22Rv1 (cell line): ENCODE results near the gene ABHD16A.

Source experiments
- H3K27ac ChIP-seq: fragments of 450-650 bp; 2 replicates; pipeline ENCODE4 v1.5.1; 2017
- CTCF ChIP-seq: fragments of 450-650 bp; IDR thresholded peaks from 2 replicates; pipeline ENCODE4 v1.5.1; 2017; ENCODE audit warnings: mild to moderate bottlenecking
- ZFX ChIP-seq: fragments of 450-650 bp; IDR thresholded peaks from 2 replicates; pipeline ENCODE4 v1.6.1; 2017; ENCODE audit warnings: antibody characterized with exemption, borderline replicate concordance

ABHD16A gene

DNA sequence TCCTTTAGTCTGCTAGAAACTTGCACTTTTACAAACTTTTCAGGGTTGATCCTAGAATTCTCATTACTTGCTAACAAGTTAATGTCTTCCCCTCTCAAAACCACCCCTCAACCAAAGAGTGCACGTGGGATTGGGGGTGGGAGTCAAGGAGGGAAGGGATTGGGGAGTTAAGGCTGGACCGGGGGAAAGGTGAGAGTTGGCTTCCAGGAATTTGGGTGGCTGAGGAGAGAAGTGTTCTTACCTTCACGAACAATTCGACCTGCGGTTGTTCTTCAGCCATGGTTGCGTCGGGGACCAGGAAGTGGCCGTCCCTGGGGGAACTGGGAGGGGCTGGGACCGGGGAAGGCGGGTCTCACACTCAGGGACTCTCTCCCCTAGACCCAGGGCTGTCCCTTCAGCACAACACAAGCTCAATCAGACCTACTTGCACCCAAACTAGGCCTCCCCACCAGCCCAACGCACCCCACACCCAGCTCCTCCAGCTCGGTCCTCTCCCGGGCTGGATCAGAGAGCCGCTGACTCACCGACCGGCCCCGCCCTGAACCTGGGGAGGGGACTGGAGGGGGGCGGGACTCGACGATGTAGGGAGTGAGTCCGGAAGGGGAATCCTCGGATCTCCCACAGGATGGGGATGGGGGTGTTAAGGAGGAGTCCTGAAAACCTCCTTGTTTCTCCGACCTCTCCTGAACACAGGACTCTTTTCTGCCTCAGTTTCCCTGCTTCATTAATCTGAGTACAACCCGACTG is 33.1 kb upstream of the ABHD16A start, which contains the start of gene CLIC1:
TSS of gene CLIC1 (minus strand) at position 510 of the 747 bp plus-strand sequence. CDS start at position 280, 230 bp downstream.
- peak within 1 kb of the TSS; percentile 99 for H3K27ac ChIP-seq
- TF ChIP-seq ZFX (no peak), CTCF (no peak)

DNA sequence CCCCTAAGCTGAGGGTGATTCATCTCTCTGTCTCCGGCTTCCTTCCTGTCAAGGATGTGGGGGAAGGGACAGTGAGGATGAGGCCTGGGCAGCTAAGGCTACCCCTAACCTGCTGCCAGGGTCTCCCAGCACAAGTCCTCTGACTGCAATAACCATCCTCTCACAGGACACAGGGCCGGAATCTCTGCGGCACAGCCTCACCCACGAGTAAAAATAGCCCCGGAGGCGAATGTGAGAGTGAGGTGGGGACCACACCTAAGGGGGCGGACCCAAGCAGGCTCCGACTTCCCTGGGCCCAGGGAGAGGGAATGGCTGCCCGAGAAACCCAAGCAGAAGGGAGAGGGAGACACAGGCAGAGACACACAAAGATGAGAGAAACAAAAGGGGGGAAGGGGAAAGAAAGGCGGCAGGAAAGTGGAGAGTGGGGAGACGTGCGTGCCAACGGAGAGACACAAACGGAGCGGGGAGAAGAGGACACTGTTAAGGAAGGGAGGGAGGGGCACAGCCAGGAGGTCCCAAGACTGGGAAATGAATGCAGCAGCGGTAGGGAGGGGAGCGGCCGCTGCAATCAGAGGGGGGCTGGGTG is 31.8 kb upstream of the ABHD16A start:
- H3K27ac ChIP-seq: peak overlapping the region; percentile 99
- TF ChIP-seq ZFX (no peak), CTCF (no peak)

DNA sequence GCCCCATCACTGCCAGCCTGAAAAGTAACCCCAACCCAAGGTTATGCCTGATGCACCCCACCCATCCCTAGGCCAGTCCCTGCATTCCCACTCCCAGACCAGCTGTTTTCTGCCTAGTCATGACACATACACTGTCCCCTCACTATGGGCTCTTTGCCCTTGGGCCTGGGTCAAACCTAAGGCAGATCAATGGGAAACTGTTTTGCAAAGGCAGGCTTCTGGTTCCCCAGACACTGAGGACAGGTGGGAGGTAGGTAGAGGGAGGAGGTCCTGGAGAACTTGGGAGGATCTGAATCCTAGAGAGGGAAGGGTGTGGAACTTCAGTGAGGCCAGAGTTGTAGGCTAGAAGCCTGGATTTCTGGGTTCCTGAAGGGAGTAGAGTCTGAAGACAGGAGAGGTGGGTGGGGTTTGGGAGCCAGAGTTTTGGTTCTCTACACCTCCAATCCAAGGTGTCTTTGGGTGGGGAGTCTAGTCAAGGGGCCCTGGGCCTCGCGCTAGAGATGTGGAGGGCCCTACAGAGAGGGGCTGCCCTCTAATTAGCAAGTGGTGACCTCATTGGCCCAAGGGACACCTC is 31.2 kb upstream of the ABHD16A start:
- TF ChIP-seq ZFX: no peak
- TF ChIP-seq CTCF: no peak
- peak overlapping the region; percentile 99 for H3K27ac ChIP-seq

GRCh38 chr6:31733734-31734133 is 30.6 kb upstream of the ABHD16A start:
- H3K27ac ChIP-seq: peak overlapping the region; percentile 99
- TF ChIP-seq ZFX (no peak), CTCF (no peak)

GRCh38 chr6:31732029-31732428 is 28.9 kb upstream of the ABHD16A start:
- TF ChIP-seq ZFX (no peak), CTCF (no peak)
- peak overlapping the region; percentile 99 for H3K27ac ChIP-seq

GRCh38 chr6:31730631-31731086 is 27.5 kb upstream of the ABHD16A start:
- TF ChIP-seq CTCF (no peak), ZFX (no peak)
- H3K27ac ChIP-seq: peak overlapping the region; percentile 99

DNA sequence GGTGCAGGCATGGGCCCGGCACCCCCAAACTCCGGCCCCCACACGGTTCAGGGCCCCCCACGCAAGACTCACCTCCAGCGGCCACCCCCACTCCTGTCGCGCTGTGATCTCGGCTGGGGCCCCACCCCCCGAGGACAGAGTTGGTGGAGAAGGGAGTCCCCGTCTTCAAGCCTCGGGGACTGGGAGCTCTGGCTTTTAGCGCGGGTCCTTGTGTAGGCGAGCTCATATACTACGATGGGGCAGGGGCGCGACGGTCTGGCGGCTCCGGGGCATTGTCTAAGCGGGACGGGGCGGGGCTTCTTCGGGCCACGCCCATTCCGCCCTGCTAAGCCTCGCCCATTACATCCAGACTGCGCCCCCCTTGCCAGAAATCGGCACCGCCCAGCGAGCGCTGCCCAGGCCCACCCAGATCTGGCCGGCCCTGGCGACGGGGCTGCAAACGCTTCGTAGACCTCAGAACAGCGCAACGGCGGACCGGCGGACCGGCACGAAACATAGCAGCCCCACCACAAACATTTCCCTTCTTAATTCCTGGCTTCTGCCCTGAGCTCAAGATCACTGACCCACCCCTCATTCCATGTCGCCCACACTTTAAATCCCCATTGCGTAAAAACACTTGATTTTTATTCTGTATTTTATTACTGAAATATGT is 27.0 kb upstream of the ABHD16A start:
- TF ChIP-seq CTCF (no peak; the same call in 1 of the 2 replicates), ZFX (no peak)
- peak overlapping the region; percentile 99 for H3K27ac ChIP-seq
